ENCODE data around the gene PHF19.

Gene PHF19

DNA sequence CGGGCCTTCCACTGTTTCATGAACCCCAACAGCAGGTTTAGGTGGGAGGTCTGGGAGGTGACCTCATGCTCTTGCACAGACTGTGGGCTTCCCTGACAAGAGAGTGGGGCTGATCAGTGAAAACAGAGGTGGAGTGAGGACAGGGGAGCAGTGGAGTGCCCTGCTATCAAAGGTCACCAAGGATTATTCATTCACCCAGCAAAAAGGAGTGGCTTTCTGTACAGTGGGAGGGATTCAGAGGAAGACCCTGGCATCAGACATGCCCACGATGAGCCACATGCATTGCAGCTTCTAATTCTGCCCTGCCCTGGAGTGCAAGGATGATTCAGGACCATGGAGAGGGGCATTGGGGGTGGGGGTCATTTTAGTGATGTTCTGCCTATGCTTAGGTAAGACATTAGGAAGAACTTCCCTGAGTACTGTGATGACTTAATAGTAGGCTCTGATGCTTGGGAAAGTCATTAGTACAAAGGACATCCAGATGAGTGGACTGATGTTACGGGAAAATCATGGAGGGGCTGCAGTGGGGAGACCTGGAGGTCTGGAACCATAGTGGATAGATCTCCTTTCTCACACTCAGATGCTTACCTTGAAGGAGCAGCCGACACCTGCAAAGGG lies 36.8 kb upstream of the PHF19 start:
- DNase-seq, result peak; percentile 40

DNA sequence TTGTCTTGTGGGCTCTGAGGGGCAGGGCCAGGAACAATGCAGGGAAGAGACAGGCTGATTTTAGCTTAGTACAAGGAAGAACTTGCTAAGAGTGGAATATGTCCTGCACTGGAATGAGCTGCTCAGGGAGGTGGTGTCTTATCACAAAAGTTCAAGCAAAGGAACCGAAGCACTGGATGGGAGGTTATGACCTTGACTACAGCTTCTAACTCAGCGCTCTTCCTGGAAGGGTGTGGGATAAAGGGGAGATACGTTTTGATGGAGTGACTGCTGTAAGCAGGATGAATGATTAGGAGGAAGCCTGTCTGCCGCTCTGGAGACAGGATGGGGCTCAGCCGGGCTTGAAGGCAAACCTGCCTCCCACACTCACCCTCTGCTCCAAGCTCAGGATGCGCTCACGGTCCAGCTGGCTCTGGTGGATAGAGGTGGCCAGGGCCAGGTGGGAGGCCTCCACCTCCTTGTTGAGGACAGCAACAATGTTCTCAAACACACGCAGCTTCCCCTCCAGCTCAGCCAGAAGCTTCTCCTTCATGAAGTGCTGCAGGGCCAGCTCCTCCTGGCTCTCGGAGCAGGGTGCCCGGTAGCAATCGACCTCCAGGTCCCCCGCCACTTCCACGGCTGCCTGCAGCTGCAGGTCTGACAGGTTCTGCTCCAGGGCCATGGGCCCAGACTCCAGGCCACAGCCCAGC lies 36.1 kb upstream of the PHF19 start:
- no peak for DNase-seq

DNA sequence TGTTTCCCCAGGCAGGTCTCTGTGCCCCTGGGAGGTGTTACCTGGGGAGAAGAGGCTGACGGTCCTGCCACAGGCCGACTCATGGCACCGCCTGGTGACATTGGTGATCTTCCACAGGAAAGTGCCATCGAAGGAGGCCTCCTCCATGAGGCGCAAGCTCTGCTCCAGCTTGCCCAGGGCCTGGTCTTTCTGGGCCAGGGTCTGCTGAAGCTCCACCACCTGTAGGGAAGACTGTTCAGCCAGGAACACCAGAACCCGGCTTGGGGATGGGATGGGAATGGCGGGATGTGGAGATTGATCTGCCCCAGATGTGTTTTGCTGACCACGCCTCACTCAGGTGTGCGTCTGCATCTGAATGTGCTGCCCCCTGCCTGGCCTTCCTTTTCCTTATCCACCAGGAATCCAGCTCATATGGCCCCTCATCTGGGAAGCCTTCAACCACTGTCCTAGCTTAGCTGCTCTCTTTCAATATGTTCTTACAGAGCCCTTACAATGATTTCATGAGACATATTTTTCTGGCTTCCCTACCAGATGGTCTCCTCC lies 34.4 kb upstream of the PHF19 start:
- no peak for DNase-seq

DNA sequence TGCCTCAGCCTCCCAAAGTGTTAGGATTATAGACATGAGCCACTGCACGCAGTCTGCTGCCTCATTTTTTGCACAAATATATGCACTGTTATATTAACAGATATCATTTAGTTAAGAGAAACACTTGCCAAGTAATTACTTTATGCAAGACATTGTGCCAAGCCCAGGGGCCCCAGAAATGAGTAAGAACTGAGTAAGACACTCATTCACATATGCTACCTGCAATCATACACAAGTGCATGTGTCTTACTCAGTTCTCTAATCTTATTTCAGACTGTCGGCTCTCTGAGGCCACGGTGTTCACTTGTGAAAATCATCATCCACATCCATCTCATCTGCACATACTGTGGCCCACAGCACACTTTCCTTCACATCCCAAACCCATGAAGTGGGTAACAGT lies 33.7 kb upstream of the PHF19 start:
- DNase-seq, result no peak

DNA sequence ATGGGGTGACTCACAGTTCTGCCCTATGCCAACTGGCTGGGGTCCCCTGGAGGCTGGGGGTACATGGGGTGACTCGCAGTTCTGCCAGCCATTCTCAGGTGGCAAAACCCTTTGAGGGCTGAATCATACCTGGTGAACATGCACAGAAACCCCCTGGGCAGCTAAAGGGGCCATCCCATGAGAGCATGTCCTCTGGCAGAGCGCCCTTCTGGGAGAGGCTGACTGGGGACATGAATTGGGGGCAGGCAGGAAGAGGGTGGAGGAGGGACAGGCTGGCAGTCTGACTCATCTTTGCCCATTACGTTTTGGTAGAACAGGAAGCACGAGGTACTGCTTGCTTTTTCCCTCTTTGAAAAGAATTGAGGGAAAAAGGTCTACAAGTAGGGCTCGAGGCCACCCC lies 32.9 kb upstream of the PHF19 start:
- DNase-seq, result peak; percentile 44

DNA sequence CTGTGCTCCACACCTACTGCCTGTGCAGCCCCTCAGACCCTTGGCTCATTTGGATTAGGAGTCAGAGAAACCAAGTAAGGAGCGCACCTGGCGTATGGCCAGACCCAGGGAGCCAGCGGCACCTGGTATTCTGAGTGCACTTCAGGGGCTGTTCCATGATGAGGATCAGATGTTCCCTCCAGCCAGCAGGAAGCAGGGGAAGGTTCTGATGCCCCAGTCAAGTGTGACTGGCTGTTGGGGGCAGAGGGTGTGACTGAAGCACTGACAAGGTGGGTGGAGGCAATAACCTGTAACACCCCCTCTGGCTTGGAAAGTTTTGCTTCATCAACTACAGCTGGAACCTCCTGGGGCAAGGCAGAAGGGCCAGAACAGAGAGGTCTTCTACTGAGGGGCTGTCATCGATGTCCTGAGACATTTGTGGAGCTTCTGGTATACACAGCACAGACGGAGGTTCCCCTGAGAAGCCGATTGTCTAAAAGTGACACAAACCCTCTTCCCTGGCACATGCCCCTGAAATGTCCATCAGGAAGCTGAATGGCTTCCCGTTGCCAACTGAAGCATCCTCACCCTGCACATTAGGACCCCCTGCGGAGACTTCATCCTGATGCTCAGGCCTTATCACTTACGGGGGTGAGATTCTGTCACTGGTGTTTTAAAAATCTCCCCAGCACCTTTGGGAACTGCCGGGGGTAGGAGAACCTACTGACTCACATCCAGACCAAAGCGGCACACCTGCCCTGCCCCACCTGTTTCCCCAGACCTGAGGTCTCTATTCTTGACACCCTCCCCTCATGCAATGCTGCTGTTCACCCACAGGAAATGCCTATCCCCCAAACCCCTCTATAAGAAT lies 28.6 kb upstream of the PHF19 start:
- no peak for DNase-seq

DNA sequence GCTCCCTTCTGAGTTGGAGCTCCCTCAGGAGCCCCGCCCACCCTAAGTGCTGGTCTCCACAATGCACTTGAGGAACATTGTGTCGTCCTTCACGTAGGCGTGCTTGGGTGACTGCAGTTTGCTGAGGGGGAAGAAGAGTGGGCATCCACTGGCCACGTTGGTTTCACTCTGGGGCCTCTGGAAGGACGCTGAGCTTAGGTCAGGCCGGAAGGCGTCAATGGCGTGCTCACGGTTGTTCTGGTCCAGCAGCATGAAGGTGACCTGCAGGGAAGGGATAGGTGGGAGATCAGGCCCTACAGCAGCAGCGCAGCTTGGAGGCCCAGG lies 28.0 kb upstream of the PHF19 start:
- no peak for DNase-seq

DNA sequence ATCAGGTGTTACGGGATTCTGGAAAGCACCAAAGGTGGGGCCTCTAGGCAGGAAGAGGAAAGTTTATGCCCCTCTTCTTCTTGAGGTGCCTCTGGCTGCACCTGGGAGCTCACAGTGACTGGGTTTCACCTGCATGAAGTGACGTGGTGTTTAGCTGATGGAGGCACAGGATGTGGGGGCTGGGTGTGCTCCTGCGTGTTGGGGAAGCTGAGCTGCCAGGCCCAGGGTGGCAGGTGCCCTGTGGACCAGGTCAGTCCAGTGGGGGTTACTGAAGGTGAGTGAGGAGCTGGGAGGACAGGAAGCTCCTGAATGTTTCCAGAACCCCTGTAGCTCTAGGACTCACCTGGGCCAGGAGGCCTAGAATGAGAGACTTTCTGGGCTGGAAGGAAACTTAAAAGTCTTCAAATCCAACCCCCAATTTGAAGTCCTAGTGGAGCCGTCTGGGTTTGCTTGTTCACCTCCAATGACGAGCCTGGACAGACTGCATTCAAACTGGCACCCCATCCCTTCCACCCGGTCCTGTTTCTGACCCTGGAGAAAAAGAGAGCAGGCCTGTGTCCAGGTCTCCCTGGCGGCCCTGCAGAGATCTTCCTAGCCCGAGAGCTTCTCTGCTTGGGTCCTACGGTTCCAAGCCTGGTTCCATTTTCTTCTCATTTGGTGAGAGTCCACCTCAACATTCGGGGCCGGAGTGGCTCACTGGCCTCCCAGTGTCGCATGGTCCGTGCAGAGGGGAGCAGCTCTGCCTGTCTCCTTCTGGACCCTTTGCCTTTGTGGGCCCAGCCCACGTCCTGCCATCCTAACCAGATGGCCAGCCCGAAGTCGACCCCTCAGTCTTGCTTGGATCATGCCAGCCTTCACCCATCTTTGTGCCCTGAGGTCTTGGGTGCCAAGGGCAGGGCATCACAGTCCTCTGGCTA lies 27.3 kb upstream of the PHF19 start:
- DNase-seq, result peak; percentile 56

DNA sequence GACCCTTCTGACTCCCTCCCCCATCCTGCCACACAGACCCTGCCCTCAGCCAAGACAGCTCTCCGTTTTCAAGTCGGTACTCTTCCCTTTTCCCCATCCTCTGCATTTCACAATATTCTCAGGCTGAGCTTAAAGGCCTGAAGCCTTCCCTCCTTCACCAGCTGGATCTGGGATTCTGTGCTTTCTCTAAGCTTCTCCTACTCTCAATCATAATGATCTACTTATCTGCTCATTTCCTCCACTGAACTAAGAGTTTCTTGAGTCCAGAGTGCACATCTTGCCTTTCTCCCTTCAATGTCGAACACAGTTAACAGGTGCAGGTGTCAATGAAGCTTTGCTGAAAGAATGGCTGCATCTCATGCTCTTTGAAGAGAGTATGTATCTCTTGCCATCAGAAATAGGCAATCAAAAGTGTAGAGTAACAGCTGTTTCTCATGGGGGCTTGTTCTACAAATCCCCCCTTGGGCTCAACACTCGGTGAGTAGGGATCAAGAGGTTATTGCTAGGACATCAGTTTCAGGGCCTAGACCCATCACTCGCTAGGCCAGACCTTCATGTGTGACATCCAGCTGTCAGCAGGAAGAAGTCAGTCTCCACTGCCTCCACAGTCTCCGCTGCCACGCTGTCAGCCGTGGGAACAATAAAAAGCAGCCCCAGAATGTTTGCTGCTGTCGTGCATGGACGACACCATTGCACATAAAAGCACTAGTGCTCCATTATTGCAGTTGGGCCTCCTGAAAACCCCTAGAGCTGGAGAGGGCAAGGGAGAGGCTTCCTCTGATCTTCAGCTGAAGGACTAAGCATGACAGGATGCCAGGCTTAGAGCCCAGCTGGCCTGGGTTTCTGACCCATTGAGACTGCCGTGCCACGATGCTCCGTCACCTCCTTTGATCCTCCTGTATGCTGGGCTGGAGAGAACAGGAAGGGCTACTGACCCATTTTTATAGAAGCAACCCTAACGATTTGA lies 25.9 kb upstream of the PHF19 start:
- DNase-seq, result no peak

DNA sequence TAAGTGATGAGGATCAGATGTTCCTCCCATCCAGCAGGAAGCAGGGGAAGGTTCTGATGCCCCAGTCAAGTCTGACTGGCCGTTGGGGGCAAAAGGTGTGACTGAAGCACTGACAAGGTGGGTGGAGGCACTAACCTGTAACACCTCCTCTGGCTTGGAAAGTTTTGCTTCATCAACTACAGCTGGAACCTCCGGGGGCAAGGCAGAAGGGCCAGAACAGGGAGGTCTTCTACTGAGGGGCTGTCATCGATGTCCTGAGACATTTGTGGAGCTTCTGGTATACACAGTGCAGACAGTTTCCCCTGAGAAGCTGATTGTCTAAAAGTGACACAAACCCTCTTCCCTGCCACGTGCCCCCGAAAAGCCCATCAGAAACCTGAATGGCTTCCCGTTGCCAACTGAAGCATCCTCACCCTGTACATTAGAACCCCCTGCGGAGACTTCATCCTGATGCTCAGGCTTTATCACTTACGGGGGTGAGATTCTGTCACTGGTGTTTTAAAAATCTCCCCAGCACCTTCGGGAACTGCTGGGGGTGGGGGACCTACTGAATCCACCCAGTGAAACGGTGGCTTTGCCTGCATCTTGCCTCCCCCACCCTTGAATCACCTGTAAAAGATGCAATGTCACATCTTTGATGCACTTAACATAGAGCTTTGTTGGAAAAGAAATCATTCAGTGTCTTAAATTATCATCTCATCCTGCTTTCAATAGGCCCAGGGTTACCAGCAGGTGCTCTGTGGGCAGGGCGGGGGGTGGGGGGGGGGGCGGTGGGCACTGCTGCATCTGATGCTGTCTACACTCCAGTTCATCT lies 25.0 kb upstream of the PHF19 start:
- no peak for DNase-seq

DNA sequence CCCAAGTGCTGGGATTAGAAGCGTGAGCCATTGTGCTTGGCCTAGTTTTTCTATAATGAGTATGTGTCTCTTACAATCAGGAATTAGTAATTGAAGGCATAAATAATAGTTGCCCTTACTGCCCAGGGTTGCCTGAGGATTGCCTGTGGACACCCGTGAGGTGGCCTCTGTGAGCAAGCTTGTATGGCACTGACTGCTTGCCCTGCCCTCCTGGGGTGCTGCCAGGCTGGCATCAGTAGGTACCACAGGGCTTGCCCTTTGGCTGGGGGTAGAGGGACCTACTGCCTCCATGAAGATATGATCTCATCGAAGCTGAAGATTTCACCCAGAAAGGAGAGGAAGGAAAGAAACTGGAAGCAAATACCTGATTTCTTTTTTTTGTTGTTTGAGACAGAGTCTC lies 23.8 kb upstream of the PHF19 start:
- no peak for DNase-seq

DNA sequence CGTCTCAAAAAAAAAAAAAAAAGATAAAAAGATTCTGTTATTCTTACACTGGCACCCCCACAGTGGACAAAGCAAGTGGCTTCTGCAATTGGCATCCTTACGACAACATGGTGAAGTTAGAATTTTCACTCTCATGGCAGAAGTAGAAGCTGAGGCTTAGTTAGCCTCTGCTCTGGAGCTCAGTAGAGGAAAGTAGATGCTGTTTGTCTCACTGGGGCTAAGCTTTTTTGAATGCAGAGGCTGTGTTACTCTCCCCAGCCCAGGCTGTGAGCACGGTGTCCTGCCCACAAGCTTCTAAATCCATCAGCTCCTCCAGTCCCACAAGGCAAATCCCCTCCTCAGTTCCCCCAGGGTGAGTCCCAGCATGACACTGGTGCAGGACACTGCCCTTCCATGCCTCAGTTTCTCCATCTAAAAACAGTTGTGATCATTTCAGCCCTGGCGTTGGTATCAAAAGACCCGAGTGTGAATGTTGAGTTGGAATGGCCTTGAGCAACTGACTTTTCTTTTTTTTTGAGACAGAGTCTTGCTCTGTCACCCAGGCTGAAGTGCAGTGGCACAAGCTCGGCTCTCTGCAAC lies 22.6 kb upstream of the PHF19 start:
- DNase-seq, result no peak

DNA sequence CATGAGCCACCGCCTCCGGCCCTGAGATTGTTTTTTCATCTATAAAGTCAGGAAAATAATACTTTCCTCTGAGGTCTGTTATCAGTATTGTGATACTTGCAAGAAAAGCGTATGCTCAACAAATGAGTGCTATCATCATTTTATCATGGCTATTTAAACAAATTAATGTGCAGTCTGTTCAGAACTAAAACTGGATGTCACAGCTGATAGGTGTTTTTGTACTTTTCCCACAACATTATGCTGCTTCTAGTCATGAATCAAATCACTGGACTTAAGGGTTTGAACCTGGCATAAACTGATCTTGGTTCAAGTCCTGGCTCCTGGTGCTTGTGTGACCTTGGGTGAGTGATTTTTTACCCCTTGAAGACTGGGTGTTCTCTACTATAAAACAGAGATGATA lies 21.4 kb upstream of the PHF19 start:
- DNase-seq, result no peak

DNA sequence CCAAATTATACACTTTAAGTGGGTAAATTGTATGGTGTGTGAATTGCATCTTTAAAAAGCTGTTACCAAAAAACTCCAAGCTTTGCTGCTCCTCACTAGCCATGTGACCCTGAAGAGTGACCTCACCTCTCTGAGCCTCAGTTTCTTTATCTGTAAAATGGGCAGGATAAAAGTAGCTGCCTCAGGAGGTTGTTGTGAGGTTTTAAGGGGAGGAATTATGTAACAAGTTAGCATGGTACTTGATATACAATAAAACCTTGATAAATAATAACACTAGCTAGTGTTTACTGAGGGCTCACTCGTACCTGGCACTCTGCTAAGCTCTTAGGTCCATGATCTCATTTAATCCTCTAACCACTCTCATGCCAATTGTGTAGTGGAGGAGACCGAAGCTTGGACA lies 19.0 kb upstream of the PHF19 start:
- no peak for DNase-seq

DNA sequence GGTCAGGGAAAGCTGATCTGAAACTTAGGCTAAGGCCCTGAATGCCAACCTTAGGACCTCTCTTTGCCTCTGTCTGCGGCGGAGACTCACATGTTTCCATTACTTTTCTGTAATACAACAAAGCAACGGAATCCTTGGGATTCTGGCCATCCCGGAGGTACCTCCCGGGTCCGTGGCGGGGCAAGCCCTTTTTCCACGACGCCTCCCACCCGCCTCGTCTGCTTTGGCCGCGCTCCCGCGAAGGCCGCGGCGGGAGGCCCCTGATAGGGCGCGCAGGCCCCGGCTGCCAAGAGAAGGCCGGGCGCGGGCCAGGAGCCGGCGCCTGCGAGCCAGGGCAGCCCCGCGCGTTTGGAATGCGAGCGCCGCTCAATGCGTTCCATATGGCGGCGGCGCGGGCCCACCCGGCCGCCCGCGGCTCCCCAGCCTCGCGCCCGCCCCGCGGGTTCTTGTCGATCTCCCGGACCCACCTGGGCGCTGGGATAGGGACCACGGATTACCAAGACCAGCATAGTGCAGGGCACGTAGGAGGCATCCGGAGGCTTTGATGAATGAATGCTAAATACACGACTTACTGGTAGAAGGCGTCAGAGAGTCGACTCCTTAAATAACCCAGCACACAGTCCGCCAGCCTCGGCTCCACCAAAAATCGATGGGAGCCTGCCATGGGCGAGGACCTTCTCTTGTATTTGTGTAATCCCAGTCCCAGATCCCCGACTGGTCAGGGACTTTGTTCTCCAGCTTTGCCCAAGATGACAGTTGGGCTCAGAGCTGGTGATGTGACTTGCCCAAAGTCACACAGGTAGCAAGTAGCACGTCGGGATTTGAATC lies 17.5 kb upstream of the PHF19 start:
- DNase-seq, result no peak

DNA sequence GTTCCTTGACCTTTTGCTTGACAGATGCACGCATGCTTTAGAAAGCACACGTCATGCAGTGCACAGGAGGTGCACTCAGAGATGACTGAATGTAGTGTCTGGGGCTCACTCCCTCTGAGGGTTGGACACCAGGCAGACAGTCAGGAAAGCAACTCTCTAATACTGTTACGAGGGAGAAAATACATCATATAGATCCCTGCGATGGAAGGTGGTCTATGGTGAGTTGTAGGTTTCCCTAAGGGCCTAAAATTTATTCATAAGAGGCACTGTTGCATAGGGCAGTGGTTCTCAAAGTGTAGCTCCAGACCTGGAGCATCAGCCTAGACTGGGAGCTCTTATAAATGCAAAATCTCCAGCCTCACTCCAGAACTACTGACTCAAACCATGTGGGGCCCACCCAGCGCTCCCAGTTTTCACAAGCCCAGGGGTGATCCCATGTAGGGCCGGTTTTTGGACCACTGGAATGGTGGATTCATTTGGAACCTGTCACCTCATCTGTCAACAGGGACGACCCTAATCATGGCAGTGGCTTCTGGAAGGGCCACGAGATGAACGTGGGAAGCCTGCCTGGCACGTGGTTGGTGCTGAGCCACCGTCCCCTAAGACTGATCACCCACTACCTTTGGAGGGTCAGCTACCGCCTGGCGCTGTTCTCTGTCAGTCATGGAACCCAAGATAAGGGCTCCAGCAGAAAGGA lies 16.8 kb upstream of the PHF19 start:
- no peak for DNase-seq

DNA sequence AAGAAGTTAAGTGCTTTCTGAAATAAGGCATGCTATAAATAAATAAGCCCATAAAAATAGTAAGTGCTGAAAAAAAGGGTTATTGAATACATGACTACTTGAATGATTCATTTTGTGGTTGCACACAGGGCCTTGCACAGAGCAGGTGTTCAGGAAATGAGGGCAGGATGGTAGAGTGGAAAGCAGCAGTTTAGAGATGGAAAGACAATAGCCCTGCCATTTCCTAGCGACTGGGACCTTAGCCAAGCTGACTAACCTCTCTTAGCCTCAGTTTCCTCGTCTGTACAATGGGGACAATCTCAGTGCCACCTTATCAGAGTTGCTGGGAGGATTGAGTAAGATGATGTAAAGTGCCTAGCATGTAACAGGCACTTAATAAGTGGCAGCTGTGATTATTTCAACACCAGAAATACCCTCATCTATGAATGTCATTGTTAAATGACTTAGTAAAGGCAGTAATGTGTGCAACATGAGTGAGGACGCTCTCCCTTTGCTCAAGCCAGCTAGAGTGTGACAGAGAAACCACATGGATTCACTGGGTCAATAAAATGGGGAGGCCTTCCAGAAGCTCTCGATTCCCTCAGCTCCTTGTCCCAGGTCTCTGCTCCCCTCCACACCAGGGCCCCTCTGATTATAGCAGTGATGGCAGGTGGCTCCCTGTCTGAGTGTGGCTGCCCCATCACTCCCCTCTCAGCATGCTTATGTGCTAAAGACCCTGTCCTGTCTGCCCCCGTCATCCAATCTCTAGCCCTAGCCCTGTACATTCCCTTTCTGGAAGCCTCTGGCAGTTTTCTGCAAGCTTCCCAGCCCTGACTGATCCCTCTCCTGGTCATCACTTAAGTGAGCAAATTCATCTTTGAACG lies 16.0 kb upstream of the PHF19 start:
- DNase-seq, result peak; percentile 43
